ENCODE measurements around the gene MRPL40.

DNA sequence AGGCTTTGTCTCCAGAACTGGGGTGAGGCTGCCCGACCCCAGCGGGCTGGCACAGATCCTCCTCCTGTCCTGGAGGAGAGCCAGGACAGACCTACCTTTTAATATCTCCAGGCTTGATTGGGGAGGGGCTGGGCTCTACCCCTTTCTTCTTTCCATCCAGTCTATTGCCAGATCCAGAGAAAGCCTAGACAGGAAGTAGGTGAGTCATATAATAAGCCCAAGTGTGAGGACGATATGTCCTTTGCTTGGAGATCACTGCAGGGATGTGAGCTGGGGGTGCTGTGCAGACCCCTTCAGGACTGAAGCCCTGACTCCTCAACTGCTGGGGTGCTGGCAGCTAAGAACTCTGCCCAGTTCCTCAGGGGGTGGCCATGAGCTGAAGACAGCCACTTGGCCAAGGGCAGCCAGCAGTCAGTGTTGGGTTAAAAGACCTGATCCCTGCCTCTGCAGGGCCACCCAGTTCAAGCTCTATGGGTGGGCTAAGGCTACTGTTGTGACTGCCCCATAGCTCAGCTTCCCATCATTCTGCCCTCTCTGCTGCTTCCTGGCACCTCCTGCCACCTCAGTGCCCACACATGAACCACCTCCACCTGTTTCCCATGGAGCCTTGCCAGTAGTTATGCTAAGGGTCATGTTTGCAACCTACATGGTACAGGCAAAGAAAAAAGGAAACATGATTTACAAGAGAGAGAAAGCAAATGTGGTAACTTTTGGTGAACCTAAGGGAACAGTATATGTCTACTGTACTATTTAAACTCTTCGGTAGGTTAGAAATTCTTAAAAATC is 23.4 kb downstream of the MRPL40 start:
- no peak for TF ChIP-seq RAD21 (conservative IDR thresholded peaks at IDR 0.05)
- no peak for TF ChIP-seq CTCF (IDR thresholded peaks at IDR 0.05; ENCODE audit: poor library complexity, severe bottlenecking)
- TF ChIP-seq REST (IDR thresholded peaks at IDR 0.05; ENCODE audit: borderline replicate concordance), result no peak
- TF ChIP-seq TAF1 (IDR thresholded peaks at IDR 0.05; ENCODE audit: low read depth), result no peak
- no peak for TF ChIP-seq POLR2AphosphoS5 (IDR thresholded peaks at IDR 0.05)
